Measurements from ENCODE around the gene KCNQ1.

GRCh38 chr11:2742201-2742600 lies 297.4 kb downstream of the KCNQ1 start:
- TF ChIP-seq ZZZ3 (IDR thresholded peaks at IDR 0.05): no peak
- no peak for TF ChIP-seq REST (IDR thresholded peaks at IDR 0.05; ENCODE audit: borderline replicate concordance)
- no peak for TF ChIP-seq REST (CRISPR knock-in tag; IDR thresholded peaks at IDR 0.05; ENCODE audit: low read depth)
- no peak for TF ChIP-seq U2AF2 (optimal IDR thresholded peaks at IDR 0.05; ENCODE audit: low read depth, low read length)
- TF ChIP-seq EZH2 (IDR thresholded peaks at IDR 0.05; ENCODE audit: borderline replicate concordance, low read depth, low read length): no peak
- TF ChIP-seq CTCF (IDR thresholded peaks at IDR 0.05 in 2 of 3, conservative IDR thresholded peaks at IDR 0.05 in 1 of 3; ENCODE audit: insufficient read depth in 2 of 3, low read depth in 1 of 3, low read length in 3 of 3): no peak
- no peak for TF ChIP-seq MAFK (IDR thresholded peaks at IDR 0.05; ENCODE audit: low read length)
- no peak for TF ChIP-seq CSDE1 (IDR thresholded peaks at IDR 0.05)
- no peak for TF ChIP-seq POLR2A (conservative IDR thresholded peaks at IDR 0.05)
- no peak for TF ChIP-seq LCOR (CRISPR knock-in tag; IDR thresholded peaks at IDR 0.05)
